GM23338 (cell line): ENCODE results near the gene TECTA. TPM values are rescaled to one million over a fixed set of nuclear protein-coding genes. Genes with fewer than 3 reads are reported as not detected.

Experiments
- ATAC-seq: fragments of 200-7000 bp; cut with Tn5 transposase; 3 replicates; pipeline ENCODE4 v1.9.1; 2020
- DNase-seq: peaks from one replicate; pipeline ENCODE4 v3.0.0-alpha.2; 2015; ENCODE audit warnings: low spot score
- H2AFZ ChIP-seq: fragments of 200-600 bp; sonication (generic); 2 replicates; pipeline ENCODE4 v1.8.0; 2016; ENCODE audit warnings: antibody characterized with exemption, mild to moderate bottlenecking, moderate library complexity
- H3F3A ChIP-seq: fragments of 200-600 bp; sonication (generic); replicated peaks from 2 replicates; pipeline ENCODE4 v1.8.0; 2017; ENCODE audit warnings: antibody characterized with exemption, mixed run types, low read depth
- H3K27ac ChIP-seq: fragments of 200-600 bp; sonication (generic); 2 replicates; pipeline ENCODE4 v1.6.1; 2016; ENCODE audit warnings: low read depth
- H3K27me3 ChIP-seq: fragments of 200-600 bp; sonication (generic); 2 replicates; pipeline ENCODE4 v1.8.0; 2016; ENCODE audit warnings: mild to moderate bottlenecking, mixed run types, moderate library complexity; ENCODE audit not compliant: insufficient read depth
- H3K36me3 ChIP-seq: fragments of 200-600 bp; sonication (generic); 2 replicates; pipeline ENCODE4 v1.8.0; 2016; ENCODE audit warnings: mild to moderate bottlenecking; ENCODE audit not compliant: insufficient read depth
- H3K4me1 ChIP-seq: fragments of 200-600 bp; sonication (generic); 2 replicates; pipeline ENCODE4 v1.8.0; 2016; ENCODE audit warnings: mild to moderate bottlenecking, moderate library complexity; ENCODE audit not compliant: insufficient read depth
- H3K4me2 ChIP-seq: fragments of 200-600 bp; sonication (generic); 2 replicates; pipeline ENCODE4 v1.7.1; 2017; ENCODE audit warnings: mixed run types
- H3K4me3 ChIP-seq: fragments of 200-600 bp; sonication (generic); 2 replicates; pipeline ENCODE4 v1.6.1; 2016; ENCODE audit warnings: mixed run types
- H3K79me2 ChIP-seq: fragments of 200-600 bp; sonication (generic); replicated peaks from 2 replicates; pipeline ENCODE4 v1.8.0; 2017; ENCODE audit warnings: mild to moderate bottlenecking; ENCODE audit not compliant: insufficient read depth
- H3K9me2 ChIP-seq: fragments of 200-600 bp; sonication (generic); 2 replicates; pipeline ENCODE4 v1.8.0; 2017; ENCODE audit not compliant: insufficient read depth
- H4K20me1 ChIP-seq: fragments of 200-600 bp; sonication (generic); replicated peaks from 2 replicates; pipeline ENCODE4 v1.8.0; 2017; ENCODE audit warnings: mild to moderate bottlenecking; ENCODE audit not compliant: insufficient read depth
- H3K27ac Mint-ChIP-seq: 2 replicates; pipeline ENCODE4 v1.8.0; 2020; ENCODE audit warnings: inconsistent platforms, mild to moderate bottlenecking, moderate library complexity, mixed read lengths
- H3K27me3 Mint-ChIP-seq: 3 replicates; pipeline ENCODE4 v1.8.0; 2022; ENCODE audit warnings: low read depth, mild to moderate bottlenecking, moderate library complexity, mixed read lengths, inconsistent platforms; ENCODE audit not compliant: insufficient read depth, poor library complexity
- H3K36me3 Mint-ChIP-seq: 3 replicates; pipeline ENCODE4 v1.8.0; 2021; ENCODE audit warnings: low read depth, mild to moderate bottlenecking, inconsistent platforms, moderate library complexity, mixed read lengths
- H3K4me1 Mint-ChIP-seq: 3 replicates; pipeline ENCODE4 v1.8.0; 2020; ENCODE audit warnings: mild to moderate bottlenecking, inconsistent platforms, mixed read lengths
- H3K4me3 Mint-ChIP-seq: 3 replicates; pipeline ENCODE4 v1.8.0; 2021; ENCODE audit warnings: moderate library complexity, mild to moderate bottlenecking, inconsistent platforms, mixed read lengths
- H3K9me3 Mint-ChIP-seq: 3 replicates; pipeline ENCODE4 v1.8.0; 2020; ENCODE audit warnings: moderate library complexity, mild to moderate bottlenecking, inconsistent platforms, mixed read lengths
- CREB1 ChIP-seq: fragments of 250-450 bp; sonication (Bioruptor Pico); IDR thresholded peaks from 2 replicates; pipeline ENCODE4 v1.5.0; 2020; ENCODE audit warnings: low read depth, mild to moderate bottlenecking, moderate library complexity
- NANOG ChIP-seq: IDR thresholded peaks from 2 replicates; pipeline ENCODE4 v1.6.1; 2016; ENCODE audit warnings: antibody characterized with exemption, borderline replicate concordance
- POLR2AphosphoS5 ChIP-seq: IDR thresholded peaks from 2 replicates; pipeline ENCODE4 v1.6.1; 2016; ENCODE audit warnings: antibody characterized with exemption, low read depth
- STAT1 ChIP-seq: IDR thresholded peaks from one replicate; pipeline ENCODE4 v1.6.1; 2016; ENCODE audit warnings: antibody characterized with exemption; ENCODE audit not compliant: unreplicated experiment
- ZNF331 ChIP-seq: fragments of 250-450 bp; sonication (Bioruptor Pico); IDR thresholded peaks from 2 replicates; pipeline ENCODE4 v1.5.0; 2020; ENCODE audit warnings: low read depth, mild to moderate bottlenecking, moderate library complexity
- polyA plus RNA-seq: library from polyadenylated mRNA; unstranded; fragments of >200 nt; fragmentation: Nextera tagmentation; extraction: Ambion mirVana; gene quantifications from 2 replicates; pipeline ENCODE4 v1.2.1, GENCODE V29; 2016
- total RNA-seq: library from RNA; depleted of rRNA; stranded (reverse); fragments of >200 nt; shearing (Covaris generic); gene quantifications from 2 replicates; pipeline ENCODE4 v1.2.3, GENCODE V29; 2014
- TF ChIP-seq, protein P1 (sequence below): fragments of 250-450 bp; sonication (Bioruptor Pico); IDR thresholded peaks from 2 replicates; pipeline ENCODE4 v1.5.0; 2020; ENCODE audit warnings: mild to moderate bottlenecking, moderate library complexity
- TF ChIP-seq, protein P2 (sequence below): IDR thresholded peaks from one replicate; pipeline ENCODE4 v1.6.1; 2018; ENCODE audit warnings: antibody characterized with exemption; ENCODE audit not compliant: unreplicated experiment

The TECTA gene
- total and polyA plus RNA-seq, 2 experiments from 2014 or later: 0.34 to 0.69 TPM

DNA sequence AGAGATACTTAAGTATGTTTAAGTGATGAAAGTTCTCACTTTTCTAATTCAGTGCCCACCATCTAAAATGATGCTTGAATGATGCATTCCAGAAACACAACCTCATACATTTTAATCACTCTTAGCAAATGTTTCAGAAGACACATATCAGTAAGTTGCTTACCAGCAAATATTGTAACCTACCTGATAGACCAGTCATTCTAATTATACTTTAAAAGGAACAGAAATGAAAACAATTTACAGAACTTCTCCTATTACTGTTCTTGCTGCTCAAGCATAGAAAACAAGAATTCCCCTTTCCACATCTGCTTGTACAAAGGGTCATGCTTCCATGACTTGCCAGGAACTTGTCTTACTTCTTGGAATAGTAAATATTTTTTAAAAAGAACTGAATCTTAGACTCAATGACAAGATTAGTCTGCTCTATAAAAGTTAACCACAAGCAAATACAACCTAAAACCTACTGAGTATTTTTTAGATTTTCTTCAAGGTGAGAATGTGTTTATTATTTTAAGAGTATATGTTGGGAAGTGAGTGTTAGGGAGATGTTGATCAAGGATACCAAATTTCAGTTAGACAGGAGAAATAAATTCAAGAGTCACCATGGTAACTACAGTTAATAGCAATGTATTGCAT is 109.5 kb downstream of the TECTA start:
- ATAC-seq: no peak
- no peaks in the 10 kb centered on the region for H3K79me2 ChIP-seq
- no peaks in the 10 kb centered on the region for H3K9me2 ChIP-seq
- no peaks in the 10 kb centered on the region for H3K4me1 Mint-ChIP-seq
- no peak for DNase-seq
- no peaks in the 10 kb centered on the region for H3K9me3 Mint-ChIP-seq
- H3K36me3 ChIP-seq: no peaks in the 10 kb centered on the region
- no peak overlapping the region for H3K27ac ChIP-seq
- TF ChIP-seq, protein P1, sequence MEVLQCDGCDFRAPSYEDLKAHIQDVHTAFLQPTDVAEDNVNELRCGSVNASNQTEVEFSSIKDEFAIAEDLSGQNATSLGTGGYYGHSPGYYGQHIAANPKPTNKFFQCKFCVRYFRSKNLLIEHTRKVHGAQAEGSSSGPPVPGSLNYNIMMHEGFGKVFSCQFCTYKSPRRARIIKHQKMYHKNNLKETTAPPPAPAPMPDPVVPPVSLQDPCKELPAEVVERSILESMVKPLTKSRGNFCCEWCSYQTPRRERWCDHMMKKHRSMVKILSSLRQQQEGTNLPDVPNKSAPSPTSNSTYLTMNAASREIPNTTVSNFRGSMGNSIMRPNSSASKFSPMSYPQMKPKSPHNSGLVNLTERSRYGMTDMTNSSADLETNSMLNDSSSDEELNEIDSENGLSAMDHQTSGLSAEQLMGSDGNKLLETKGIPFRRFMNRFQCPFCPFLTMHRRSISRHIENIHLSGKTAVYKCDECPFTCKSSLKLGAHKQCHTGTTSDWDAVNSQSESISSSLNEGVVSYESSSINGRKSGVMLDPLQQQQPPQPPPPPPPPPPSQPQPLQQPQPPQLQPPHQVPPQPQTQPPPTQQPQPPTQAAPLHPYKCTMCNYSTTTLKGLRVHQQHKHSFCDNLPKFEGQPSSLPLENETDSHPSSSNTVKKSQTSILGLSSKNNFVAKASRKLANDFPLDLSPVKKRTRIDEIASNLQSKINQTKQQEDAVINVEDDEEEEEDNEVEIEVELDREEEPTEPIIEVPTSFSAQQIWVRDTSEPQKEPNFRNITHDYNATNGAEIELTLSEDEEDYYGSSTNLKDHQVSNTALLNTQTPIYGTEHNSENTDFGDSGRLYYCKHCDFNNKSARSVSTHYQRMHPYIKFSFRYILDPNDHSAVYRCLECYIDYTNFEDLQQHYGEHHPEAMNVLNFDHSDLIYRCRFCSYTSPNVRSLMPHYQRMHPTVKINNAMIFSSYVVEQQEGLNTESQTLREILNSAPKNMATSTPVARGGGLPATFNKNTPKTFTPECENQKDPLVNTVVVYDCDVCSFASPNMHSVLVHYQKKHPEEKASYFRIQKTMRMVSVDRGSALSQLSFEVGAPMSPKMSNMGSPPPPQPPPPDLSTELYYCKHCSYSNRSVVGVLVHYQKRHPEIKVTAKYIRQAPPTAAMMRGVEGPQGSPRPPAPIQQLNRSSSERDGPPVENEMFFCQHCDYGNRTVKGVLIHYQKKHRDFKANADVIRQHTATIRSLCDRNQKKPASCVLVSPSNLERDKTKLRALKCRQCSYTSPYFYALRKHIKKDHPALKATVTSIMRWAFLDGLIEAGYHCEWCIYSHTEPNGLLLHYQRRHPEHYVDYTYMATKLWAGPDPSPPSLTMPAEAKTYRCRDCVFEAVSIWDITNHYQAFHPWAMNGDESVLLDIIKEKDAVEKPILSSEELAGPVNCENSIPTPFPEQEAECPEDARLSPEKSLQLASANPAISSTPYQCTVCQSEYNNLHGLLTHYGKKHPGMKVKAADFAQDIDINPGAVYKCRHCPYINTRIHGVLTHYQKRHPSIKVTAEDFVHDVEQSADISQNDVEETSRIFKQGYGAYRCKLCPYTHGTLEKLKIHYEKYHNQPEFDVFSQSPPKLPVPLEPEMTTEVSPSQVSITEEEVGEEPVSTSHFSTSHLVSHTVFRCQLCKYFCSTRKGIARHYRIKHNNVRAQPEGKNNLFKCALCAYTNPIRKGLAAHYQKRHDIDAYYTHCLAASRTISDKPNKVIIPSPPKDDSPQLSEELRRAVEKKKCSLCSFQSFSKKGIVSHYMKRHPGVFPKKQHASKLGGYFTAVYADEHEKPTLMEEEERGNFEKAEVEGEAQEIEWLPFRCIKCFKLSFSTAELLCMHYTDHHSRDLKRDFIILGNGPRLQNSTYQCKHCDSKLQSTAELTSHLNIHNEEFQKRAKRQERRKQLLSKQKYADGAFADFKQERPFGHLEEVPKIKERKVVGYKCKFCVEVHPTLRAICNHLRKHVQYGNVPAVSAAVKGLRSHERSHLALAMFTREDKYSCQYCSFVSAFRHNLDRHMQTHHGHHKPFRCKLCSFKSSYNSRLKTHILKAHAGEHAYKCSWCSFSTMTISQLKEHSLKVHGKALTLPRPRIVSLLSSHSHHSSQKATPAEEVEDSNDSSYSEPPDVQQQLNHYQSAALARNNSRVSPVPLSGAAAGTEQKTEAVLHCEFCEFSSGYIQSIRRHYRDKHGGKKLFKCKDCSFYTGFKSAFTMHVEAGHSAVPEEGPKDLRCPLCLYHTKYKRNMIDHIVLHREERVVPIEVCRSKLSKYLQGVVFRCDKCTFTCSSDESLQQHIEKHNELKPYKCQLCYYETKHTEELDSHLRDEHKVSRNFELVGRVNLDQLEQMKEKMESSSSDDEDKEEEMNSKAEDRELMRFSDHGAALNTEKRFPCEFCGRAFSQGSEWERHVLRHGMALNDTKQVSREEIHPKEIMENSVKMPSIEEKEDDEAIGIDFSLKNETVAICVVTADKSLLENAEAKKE (CRISPR knock-in tag): no peak
- TF ChIP-seq POLR2AphosphoS5: no peak
- TF ChIP-seq CREB1 (CRISPR knock-in tag): no peak
- no peak for TF ChIP-seq STAT1
- TF ChIP-seq ZNF331 (CRISPR knock-in tag): no peak
- TF ChIP-seq, protein P2, sequence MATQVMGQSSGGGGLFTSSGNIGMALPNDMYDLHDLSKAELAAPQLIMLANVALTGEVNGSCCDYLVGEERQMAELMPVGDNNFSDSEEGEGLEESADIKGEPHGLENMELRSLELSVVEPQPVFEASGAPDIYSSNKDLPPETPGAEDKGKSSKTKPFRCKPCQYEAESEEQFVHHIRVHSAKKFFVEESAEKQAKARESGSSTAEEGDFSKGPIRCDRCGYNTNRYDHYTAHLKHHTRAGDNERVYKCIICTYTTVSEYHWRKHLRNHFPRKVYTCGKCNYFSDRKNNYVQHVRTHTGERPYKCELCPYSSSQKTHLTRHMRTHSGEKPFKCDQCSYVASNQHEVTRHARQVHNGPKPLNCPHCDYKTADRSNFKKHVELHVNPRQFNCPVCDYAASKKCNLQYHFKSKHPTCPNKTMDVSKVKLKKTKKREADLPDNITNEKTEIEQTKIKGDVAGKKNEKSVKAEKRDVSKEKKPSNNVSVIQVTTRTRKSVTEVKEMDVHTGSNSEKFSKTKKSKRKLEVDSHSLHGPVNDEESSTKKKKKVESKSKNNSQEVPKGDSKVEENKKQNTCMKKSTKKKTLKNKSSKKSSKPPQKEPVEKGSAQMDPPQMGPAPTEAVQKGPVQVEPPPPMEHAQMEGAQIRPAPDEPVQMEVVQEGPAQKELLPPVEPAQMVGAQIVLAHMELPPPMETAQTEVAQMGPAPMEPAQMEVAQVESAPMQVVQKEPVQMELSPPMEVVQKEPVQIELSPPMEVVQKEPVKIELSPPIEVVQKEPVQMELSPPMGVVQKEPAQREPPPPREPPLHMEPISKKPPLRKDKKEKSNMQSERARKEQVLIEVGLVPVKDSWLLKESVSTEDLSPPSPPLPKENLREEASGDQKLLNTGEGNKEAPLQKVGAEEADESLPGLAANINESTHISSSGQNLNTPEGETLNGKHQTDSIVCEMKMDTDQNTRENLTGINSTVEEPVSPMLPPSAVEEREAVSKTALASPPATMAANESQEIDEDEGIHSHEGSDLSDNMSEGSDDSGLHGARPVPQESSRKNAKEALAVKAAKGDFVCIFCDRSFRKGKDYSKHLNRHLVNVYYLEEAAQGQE: no peak
- TF ChIP-seq NANOG: no peak
- H3K4me3 Mint-ChIP-seq: no peak overlapping the region
- H3K27me3 Mint-ChIP-seq: peaks cover 2% of the 10 kb centered on the region
- no peak overlapping the region for H3K27ac Mint-ChIP-seq
- no peak overlapping the region for H3K4me2 ChIP-seq
- H3F3A ChIP-seq: no peaks in the 10 kb centered on the region
- H3K36me3 Mint-ChIP-seq: no peaks in the 10 kb centered on the region
- H3K4me1 ChIP-seq: no peaks in the 10 kb centered on the region
- no peak overlapping the region for H3K4me3 ChIP-seq
- H4K20me1 ChIP-seq: no peaks in the 10 kb centered on the region
- H3K27me3 ChIP-seq: no peaks in the 10 kb centered on the region
- H2AFZ ChIP-seq: no peak overlapping the region
